Kidney (tissue), 14 donors: ENCODE measurements around the gene EIF4A3. TPM values are rescaled to one million over a fixed set of nuclear protein-coding genes. Genes with fewer than 3 reads are reported as not detected.

ENCODE experiments used
- DNase-seq, 5 donors: peaks; one replicate each; pipeline ENCODE4 v3.0.0-alpha.2; 2013 to 2020
- FAIRE-seq: peaks from 2 replicates; lab custom pipeline; 2012; peaks lifted over from hg19 to GRCh38; lab: Jason Lieb, UNC
- H3K27ac ChIP-seq, 2 donors: one replicate each; pipeline ENCODE4 v1.7.0; 2013; ENCODE audit warnings: low read depth in 2 of 2, low read length in 2 of 2, inconsistent platforms in 1 of 2
- H3K27me3 ChIP-seq: one replicate; pipeline ENCODE4 v1.7.1; 2013; ENCODE audit warnings: low read length, inconsistent platforms; ENCODE audit not compliant: control insufficient read depth, insufficient read depth
- H3K36me3 ChIP-seq, 3 donors: one replicate each; pipeline versions ENCODE4 v1.7.0 to v1.7.1; 2013; ENCODE audit warnings: low read length in 3 of 3, control low read depth in 1 of 3, inconsistent platforms in 1 of 3; ENCODE audit not compliant: insufficient read depth in 3 of 3, control insufficient read depth in 2 of 3
- H3K4me1 ChIP-seq, 3 donors: one replicate each; pipeline versions ENCODE4 v1.7.0 to v1.7.1; 2013; ENCODE audit warnings: low read length in 3 of 3, inconsistent platforms in 1 of 3, low read depth in 1 of 3; ENCODE audit not compliant: control insufficient read depth in 2 of 3, insufficient read depth in 2 of 3
- H3K4me3 ChIP-seq, 3 donors: one replicate each; pipeline versions ENCODE4 v1.7.0 to v1.8.1; 2013; ENCODE audit warnings: low read length in 3 of 3, control low read depth in 1 of 3, inconsistent platforms in 1 of 3
- H3K9ac ChIP-seq, 3 donors: one replicate each; pipeline versions ENCODE4 v1.7.0 to v1.7.1; 2013; ENCODE audit warnings: low read length in 3 of 3, control low read depth in 1 of 3, inconsistent platforms in 1 of 3
- H3K9me3 ChIP-seq, 3 donors: one replicate each; pipeline versions ENCODE4 v1.7.0 to v1.7.1; 2013; ENCODE audit warnings: low read length in 3 of 3, control low read depth in 1 of 3, inconsistent platforms in 1 of 3; ENCODE audit not compliant: control insufficient read depth in 2 of 3, insufficient read depth in 1 of 3
- CTCF ChIP-seq: IDR thresholded peaks from 3 replicates; pipeline ENCODE4 v1.5.1; 2012; ENCODE audit warnings: mild to moderate bottlenecking, moderate library complexity, borderline replicate concordance; ENCODE audit not compliant: insufficient read depth; ENCODE audit errors: extremely low read depth
- intact Hi-C: fragments of 100-400 bp; cut with DNase I; formaldehyde crosslinking; loops from one replicate; pipeline ENCODE4 v1.11.1; 2022
- polyA plus RNA-seq: library from polyadenylated mRNA; stranded (reverse); fragments of 350-450 nt; fragmentation: Illumina TruSeq; extraction: RNeasy Lipid Tissue Mini Kit (QIAGEN cat#74804); gene quantifications from one replicate; pipeline ENCODE4 v1.2.3, GENCODE V29; 2014; ENCODE audit warnings: low read depth, low replicate concordance; ENCODE audit not compliant: insufficient read depth
- total RNA-seq: library from RNA; stranded (reverse); fragmentation: NEBNext Ultra II Directional; extraction: Animal tissue kit (Norgen Biotek cat#: 25700); gene quantifications from one replicate; pipeline ENCODE4 v1.2.1, GENCODE V29; 2021
- donor health status: control.
- donor health status: control.
- donor health status: control.
- donor health status: control.
- donor health status: control.
- donor health status: DM: yes; HTN: yes; CAD: no.
- donor health status: Normal renal cell carcinoma (clear cell type).

Gene EIF4A3
- total and polyA plus RNA-seq, 2 donors from 2014 or later = 63.6 to 75.0 TPM

- no peak for TF ChIP-seq CTCF
- Histone ChIP-seq H3K27me3 (no peaks in the 10 kb centered on the region), H3K4me1 (no peaks in the 10 kb centered on the region), H3K9ac (no peak overlapping the region), H3K36me3 (peaks cover 6 to 33% (median 33%) of the 10 kb centered on the region in 3 donors), H3K27ac (no peak overlapping the region), H3K4me3 (no peak overlapping the region), H3K9me3 (no peaks in the 10 kb centered on the region)
- DNase-seq (no peak), FAIRE-seq (no peak)
- intact Hi-C loops = no loop called here
Measured at GRCh38 chr17:80133626-80133970, 13.3 kb downstream of the EIF4A3 start.

GRCh38 chr17:80132906-80133625 is 13.9 kb downstream of the EIF4A3 start:
- no peak for TF ChIP-seq CTCF
- FAIRE-seq (no peak), DNase-seq (no peak)
- no peak overlapping the region for H3K9ac ChIP-seq
- H3K9me3 ChIP-seq = no peaks in the 10 kb centered on the region
- intact Hi-C loops = no loop called here
- H3K4me1 ChIP-seq = no peaks in the 10 kb centered on the region
- no peak overlapping the region for H3K27ac ChIP-seq
- H3K36me3 ChIP-seq = peaks cover 3 to 29% (median 28%) of the 10 kb centered on the region in 3 donors
- no peak overlapping the region for H3K4me3 ChIP-seq
- H3K27me3 ChIP-seq = no peaks in the 10 kb centered on the region

GRCh38 chr17:80130992-80131391 is 15.9 kb downstream of the EIF4A3 start:
- TF ChIP-seq CTCF = no peak
- Histone ChIP-seq H3K4me1 (no peaks in the 10 kb centered on the region), H3K9ac (no peak overlapping the region), H3K9me3 (no peaks in the 10 kb centered on the region), H3K27me3 (no peaks in the 10 kb centered on the region), H3K4me3 (no peak overlapping the region), H3K27ac (no peak overlapping the region), H3K36me3 (peaks cover 0 to 11% (median 10%) of the 10 kb centered on the region in 3 donors)
- intact Hi-C loops = no loop called here
- FAIRE-seq = no peak
- no peak for DNase-seq
